Measurements from ENCODE around the gene RSPRY1. TPM values are rescaled to one million over a fixed set of nuclear protein-coding genes. Genes with fewer than 3 reads are reported as not detected.

RSPRY1 gene
- total RNA-seq, 1 experiment from 2014 or later: 31.0 TPM

DNA sequence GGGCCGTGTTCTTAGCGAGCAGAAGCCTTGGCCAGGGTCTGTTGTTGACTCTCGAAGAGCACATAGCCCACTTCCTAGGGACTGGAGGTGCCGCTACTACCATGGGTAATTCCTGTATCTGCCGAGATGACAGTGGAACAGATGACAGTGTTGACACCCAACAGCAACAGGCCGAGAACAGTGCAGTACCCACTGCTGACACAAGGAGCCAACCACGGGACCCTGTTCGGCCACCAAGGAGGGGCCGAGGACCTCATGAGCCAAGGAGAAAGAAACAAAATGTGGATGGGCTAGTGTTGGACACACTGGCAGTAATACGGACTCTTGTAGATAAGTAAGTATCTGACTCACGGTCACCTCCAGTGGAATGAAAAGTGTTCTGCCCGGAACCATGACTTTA lies 18.5 kb downstream of the RSPRY1 start:
- DNase-seq: peak; percentile 53
- Histone ChIP-seq H3K36me3 (replicated peaks; ENCODE audit: control insufficient read depth, insufficient read depth, low read length) (peaks cover 15% of the 10 kb centered on the region), H3K4me3 (ENCODE audit: insufficient read depth, low read depth, low read length) (no peak overlapping the region), H3K27me3 (ENCODE audit: control insufficient read depth, insufficient read depth, low read length) (no peaks in the 10 kb centered on the region)

DNA sequence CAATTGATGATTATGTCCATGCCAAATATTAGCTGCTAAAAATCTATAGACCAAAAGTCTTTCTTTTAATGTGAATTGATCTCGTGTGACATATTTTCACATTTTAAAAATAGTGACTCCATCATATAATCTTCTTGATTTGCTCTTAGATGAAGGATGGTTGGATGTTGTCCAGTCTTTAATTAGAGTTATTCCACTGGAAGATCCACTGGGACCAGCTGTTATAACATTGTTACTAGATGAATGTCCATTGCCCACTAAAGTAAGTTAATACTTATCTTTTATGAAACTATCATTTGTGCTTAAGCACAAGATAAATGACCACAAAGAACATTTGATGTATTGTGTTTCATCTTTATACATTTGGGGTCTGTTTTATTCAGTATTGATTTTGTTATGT lies 22.8 kb downstream of the RSPRY1 start:
- DNase-seq: no peak
- Histone ChIP-seq H3K27me3 (ENCODE audit: control insufficient read depth, insufficient read depth, low read length) (no peaks in the 10 kb centered on the region), H3K36me3 (replicated peaks; ENCODE audit: control insufficient read depth, insufficient read depth, low read length) (peaks cover 20% of the 10 kb centered on the region), H3K4me3 (ENCODE audit: insufficient read depth, low read depth, low read length) (no peak overlapping the region)

DNA sequence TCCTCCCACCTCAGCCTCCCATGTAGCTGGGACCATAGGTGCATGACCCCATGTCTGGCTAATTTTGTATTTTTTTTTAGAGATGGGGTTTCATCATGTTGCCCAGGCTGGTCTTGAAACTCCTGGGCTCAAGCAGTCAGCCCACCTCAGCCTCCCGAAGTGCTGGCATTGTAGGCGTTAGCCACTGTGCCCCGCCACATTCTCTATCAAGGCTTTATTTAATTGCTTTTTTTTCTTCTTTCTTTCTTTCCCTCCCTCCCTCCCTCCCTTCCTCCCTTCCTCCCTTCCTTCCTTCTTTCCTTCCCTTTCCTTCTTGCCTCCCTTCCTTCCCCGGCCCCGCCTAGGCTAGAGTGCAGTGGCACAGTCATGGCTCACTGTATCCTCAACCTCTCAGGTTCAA lies 23.7 kb downstream of the RSPRY1 start:
- DNase-seq: no peak
- no peaks in the 10 kb centered on the region for H3K27me3 ChIP-seq (ENCODE audit: control insufficient read depth, insufficient read depth, low read length)
- peaks cover 21% of the 10 kb centered on the region for H3K36me3 ChIP-seq (replicated peaks; ENCODE audit: control insufficient read depth, insufficient read depth, low read length)
- H3K4me3 ChIP-seq (ENCODE audit: insufficient read depth, low read depth, low read length): no peak overlapping the region

DNA sequence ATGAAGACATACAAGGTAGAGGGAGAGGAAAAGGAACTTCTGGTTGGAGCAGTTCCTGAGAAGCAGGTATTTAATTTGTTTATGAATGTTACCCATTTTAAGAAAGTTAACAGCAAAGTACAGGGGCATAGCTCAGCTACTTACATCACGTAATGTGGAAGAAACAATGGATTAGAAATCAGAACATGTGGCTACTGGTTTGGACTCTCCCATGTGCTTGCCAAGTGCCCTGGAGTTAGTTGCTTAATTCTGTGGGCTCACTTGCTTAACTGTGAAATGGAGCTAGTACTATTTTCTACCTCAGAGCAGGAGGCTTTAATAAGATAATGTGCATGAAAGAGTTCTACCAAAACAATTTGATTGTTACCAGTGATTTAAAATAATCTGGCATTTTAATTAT lies 27.3 kb downstream of the RSPRY1 start:
- Histone ChIP-seq H3K27me3 (ENCODE audit: control insufficient read depth, insufficient read depth, low read length) (no peaks in the 10 kb centered on the region), H3K4me3 (ENCODE audit: insufficient read depth, low read depth, low read length) (no peak overlapping the region), H3K36me3 (replicated peaks; ENCODE audit: control insufficient read depth, insufficient read depth, low read length) (peaks cover 11% of the 10 kb centered on the region)
- DNase-seq: no peak

DNA sequence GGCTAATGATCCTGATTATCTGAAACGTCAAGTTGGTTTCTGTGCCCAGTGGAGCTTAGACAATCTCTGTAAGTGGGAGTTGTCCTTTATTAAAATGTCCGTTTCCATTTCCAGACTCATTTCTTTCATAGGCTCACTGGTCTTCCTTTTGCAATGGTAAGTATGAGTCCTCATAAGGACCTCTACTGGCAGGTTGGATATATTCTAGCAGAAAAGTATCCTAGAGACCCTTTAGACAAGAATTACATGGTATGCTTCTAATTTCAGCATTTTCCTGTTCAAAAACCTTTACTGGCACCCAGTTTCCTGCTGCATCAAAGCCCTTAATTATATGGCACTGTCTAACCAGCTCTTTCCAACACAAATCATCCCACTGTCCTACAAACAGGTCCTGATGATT lies 30.8 kb downstream of the RSPRY1 start:
- DNase-seq: no peak
- Histone ChIP-seq H3K4me3 (ENCODE audit: insufficient read depth, low read depth, low read length) (no peak overlapping the region), H3K27me3 (ENCODE audit: control insufficient read depth, insufficient read depth, low read length) (no peaks in the 10 kb centered on the region), H3K36me3 (replicated peaks; ENCODE audit: control insufficient read depth, insufficient read depth, low read length) (peaks cover 10% of the 10 kb centered on the region)

DNA sequence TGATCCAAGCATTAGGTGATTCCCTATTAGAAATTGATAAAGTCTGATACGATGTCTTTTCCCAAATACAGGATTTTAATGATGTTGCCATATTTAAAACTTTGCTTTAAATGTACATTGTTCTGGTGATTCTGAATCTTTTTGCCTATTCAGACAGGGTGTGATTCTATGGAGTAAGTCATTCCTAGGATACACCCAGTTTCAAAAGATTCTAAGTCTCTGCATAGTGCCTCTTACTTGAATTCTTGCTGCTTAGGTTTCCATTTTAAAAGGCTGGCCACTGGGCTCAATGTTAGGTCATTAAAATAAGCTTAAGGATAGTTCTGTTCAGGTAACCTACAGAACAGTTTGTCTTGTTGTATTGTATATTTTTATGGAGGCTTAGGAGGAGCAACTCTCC lies 36.9 kb downstream of the RSPRY1 start:
- H3K4me3 ChIP-seq (ENCODE audit: insufficient read depth, low read depth, low read length): no peak overlapping the region
- DNase-seq: no peak
- no peaks in the 10 kb centered on the region for H3K27me3 ChIP-seq (ENCODE audit: control insufficient read depth, insufficient read depth, low read length)
- peaks cover 11% of the 10 kb centered on the region for H3K36me3 ChIP-seq (replicated peaks; ENCODE audit: control insufficient read depth, insufficient read depth, low read length)

DNA sequence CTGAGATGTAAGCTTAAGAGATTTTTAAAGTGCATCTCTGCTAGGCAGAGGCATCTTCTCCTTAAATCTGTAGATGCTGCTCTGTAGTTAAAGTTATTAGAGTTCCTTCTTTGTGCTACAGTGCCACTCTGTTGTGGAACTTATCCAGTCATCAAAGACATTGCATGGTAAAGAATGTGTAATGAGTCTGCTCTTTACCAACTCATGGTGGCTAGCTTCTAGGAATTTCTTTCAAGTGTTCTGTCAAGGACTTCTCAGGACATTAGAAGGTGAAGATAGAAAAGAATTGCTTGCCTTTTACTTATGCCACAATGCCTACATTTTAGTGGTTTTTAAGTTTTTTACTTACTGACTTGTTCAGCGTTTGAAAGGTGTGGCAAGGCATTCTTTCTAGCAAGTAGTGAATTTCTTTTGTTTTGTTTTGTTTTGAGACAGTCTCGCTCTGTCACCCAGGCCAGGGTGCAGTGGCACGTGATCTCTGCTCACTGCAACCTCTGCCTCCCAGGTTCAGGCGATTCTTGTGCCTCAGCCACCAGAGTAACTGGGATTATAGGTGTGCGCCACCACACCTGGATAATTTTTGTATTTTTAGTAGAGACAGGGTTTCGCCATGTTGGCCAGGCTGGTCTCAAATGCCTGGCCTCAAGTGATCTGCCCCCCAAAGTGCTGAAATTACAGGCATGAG lies 38.7 kb downstream of the RSPRY1 start:
- Histone ChIP-seq H3K4me3 (ENCODE audit: insufficient read depth, low read depth, low read length) (no peak overlapping the region), H3K36me3 (replicated peaks; ENCODE audit: control insufficient read depth, insufficient read depth, low read length) (peaks cover 11% of the 10 kb centered on the region), H3K27me3 (ENCODE audit: control insufficient read depth, insufficient read depth, low read length) (no peaks in the 10 kb centered on the region)
- no peak for DNase-seq

DNA sequence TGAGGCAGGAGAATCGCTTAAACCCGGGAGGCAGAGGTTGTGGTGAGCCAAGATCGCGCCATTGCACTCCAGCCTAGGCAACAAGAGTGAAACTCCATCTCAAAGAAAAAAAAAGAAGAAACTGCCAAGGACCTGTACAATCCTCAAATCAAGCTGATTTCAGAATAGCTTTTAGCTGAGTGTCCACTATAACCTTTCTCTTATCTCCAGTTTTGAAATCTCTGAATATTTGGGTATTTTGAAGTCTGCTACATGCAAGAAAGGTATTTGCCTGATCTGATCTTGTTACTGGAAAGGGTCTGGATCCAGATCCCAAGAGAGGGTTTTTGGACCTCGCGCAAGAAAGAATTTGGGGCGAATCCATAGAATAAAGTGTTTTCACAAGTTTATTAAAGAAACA lies 39.8 kb downstream of the RSPRY1 start:
- no peak for DNase-seq
- Histone ChIP-seq H3K4me3 (ENCODE audit: insufficient read depth, low read depth, low read length) (no peak overlapping the region), H3K27me3 (ENCODE audit: control insufficient read depth, insufficient read depth, low read length) (no peaks in the 10 kb centered on the region), H3K36me3 (replicated peaks; ENCODE audit: control insufficient read depth, insufficient read depth, low read length) (peaks cover 11% of the 10 kb centered on the region)

DNA sequence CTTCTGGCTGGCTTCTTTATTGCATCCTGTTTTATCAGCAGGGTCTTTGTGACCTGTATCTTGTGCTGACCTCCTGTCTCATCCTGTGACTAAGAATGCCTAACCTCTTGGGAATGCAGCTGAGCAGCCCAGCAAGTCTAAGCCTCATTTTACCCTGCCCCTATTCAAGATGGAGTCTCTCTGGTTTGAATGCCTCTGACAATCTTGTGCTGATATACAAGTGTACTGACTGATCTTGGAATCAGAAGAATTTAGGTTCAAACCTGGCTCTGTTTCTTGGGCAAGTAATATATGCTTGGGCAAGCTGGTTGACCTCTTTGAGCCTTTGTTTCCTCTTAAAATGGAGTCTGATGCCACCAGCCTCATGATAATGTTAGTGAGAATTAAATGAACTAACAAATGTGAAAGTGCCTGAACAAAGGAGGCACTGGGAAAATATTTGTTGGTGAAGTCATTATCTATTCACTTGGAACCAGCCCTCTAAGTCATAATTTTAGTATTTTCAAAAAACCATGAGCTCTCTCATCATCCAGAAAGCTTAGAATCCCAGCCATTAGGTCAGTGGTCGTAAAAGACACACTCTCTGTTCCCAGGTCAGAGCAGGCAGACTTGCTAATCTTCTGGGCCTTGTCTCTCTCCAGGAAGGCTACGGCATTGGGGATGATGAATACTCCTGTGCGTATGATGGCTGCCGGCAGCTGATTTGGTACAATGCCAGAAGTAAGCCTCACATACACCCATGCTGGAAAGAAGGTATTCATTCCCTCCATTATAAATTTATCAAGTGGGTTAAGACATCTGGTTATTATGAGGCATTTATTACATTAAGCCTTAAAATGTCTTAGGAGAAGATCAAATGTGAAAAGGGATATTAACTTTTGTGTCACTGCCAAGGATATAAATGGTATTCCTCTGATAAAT lies 40.8 kb downstream of the RSPRY1 start:
- H3K4me3 ChIP-seq (ENCODE audit: insufficient read depth, low read depth, low read length): no peak overlapping the region
- H3K36me3 ChIP-seq (replicated peaks; ENCODE audit: control insufficient read depth, insufficient read depth, low read length): peaks cover 12% of the 10 kb centered on the region
- DNase-seq: no peak
- no peaks in the 10 kb centered on the region for H3K27me3 ChIP-seq (ENCODE audit: control insufficient read depth, insufficient read depth, low read length)

DNA sequence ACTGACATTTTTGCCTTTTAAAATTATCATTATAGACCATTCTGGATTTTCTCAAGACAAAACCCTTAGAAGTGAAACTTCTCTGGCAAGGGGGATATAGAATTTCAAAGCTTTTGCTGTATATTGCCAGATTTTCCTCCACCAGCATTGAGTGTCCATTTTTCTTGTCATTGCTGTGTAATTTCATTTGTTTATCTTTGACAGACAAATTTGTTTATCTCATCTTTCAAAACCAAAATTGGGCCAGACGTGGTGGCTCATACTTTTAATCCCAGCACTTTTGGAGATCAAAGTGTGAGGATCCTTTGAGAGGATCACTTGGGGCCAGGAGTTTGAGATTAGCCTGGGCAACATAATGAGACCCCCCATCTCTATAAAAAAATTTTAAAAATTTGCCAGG lies 43.0 kb downstream of the RSPRY1 start:
- no peak for DNase-seq
- Histone ChIP-seq H3K27me3 (ENCODE audit: control insufficient read depth, insufficient read depth, low read length) (no peaks in the 10 kb centered on the region), H3K36me3 (replicated peaks; ENCODE audit: control insufficient read depth, insufficient read depth, low read length) (peaks cover 15% of the 10 kb centered on the region), H3K4me3 (ENCODE audit: insufficient read depth, low read depth, low read length) (no peak overlapping the region)

DNA sequence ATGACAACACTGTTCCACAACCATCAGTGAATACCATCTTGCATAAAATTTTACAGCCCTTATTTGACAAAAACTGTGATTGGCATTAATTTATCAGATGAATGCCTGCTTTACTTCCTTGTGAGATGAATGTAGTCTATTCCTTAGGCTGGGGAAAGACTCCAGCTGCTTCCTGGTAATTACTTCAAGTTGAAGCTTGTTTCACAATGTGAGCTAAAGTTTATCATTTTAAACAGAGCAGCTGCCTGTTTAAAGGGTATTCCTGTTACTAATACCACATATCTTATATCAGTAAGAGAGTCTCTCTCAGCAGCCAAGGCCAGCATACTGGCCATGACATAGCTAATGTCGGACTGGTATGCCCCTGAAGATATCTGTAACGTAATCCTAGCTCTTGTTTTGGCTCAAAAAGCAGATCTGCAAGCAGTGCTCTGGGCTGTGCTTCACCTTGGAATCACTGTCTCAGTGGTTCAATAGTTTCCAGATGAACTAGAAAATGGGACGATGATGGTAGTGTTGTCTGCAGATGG lies 45.8 kb downstream of the RSPRY1 start:
- DNase-seq: no peak
- Histone ChIP-seq H3K27me3 (ENCODE audit: control insufficient read depth, insufficient read depth, low read length) (no peaks in the 10 kb centered on the region), H3K4me3 (ENCODE audit: insufficient read depth, low read depth, low read length) (no peak overlapping the region), H3K36me3 (replicated peaks; ENCODE audit: control insufficient read depth, insufficient read depth, low read length) (peaks cover 10% of the 10 kb centered on the region)

DNA sequence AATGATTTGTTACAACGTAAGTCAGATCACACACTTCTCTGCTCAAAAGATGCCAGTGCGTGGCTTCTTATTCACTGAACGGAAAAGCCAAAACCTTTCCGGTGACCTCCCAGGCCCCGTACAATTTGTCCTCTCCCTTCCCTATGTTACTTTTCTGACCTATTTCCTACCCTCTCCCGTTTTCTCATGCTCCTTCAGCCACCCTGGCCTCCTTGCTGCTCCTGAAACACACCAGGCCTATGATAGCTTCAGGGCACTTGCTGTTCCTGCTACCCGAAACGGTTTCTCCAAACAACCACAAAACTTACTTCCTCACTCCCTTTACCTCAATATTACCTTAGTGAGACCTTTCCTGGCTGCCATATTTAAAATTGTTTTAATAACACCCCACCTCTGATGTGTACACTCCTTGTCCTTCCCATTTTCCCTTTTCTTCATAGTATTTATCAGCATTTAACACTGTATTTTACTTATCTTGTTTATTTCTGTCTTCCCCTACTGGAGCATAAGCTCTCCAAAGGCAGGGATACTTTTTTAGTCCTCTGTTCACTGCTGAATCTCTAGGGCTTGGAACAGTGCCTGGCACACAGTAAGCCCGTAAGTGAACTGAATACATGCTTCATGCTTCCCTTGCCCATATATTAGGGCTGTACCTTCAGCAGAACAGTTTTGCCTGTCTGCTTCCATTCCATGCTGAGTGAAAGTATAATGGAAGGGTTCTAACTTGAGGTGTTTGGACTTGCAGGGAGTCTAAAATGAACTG lies 48.0 kb downstream of the RSPRY1 start:
- peaks cover 8% of the 10 kb centered on the region for H3K36me3 ChIP-seq (replicated peaks; ENCODE audit: control insufficient read depth, insufficient read depth, low read length)
- no peaks in the 10 kb centered on the region for H3K27me3 ChIP-seq (ENCODE audit: control insufficient read depth, insufficient read depth, low read length)
- H3K4me3 ChIP-seq (ENCODE audit: insufficient read depth, low read depth, low read length): no peak overlapping the region
- no peak for DNase-seq

DNA sequence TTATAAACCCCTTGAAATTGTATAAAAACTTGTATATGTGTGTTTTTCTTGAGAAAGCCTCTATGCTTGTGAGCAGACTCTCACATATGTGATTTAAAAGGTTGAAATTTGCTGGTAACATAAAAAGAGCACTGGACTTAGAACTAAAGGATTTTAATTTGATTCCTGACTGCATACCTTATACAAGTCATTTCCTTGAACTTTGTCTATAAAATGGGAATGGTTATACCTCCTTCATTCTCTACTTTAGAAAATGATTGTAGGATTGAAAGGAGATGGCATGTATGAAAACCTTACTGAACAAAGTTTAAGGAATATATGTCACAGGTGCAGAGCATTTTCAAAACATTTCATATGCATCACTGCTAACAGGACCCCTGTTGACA lies 48.6 kb downstream of the RSPRY1 start:
- H3K27me3 ChIP-seq (ENCODE audit: control insufficient read depth, insufficient read depth, low read length): no peaks in the 10 kb centered on the region
- no peak overlapping the region for H3K4me3 ChIP-seq (ENCODE audit: insufficient read depth, low read depth, low read length)
- DNase-seq: no peak
- peaks cover 9% of the 10 kb centered on the region for H3K36me3 ChIP-seq (replicated peaks; ENCODE audit: control insufficient read depth, insufficient read depth, low read length)

DNA sequence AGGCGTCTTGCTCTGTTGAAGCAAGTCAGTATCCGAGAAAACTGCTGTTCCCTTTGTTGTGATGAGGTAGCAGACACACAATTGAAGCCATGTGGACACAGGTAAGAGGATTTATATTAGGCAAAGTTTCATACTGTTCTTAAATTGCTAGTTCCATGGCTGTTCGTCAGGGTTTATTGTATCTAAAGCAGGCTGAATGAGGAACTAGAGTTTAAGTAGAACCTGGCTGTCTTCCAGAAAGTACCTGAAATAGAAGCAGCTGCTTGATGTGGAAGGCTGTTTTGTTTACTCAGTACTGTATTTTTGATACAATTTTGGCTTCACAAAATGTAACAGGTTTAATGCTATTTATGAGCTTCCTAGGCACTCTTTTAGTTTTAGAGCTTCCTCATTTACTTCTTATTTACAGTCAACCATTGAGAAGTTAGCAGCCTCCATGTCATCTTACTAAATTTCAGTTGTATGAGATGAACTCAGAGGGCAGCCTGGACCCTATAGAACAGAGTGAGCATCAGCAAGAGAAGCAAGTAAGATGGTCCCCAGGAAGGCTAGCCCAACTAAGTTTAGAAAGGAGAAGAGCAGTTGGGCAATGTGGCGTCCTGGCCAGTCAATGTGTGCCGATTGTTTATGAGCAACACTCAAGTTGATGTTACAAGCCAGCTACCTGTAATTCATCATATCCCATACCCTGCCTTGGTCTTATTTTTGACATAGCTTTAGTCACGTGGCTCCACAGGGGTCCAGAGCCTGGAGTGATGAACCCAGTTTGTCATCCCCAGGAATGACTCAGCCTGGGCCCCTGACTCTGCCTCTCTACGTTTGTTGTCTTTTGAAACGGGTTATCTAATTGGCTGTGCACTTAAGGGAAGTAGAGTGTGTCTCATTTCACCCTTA lies 49.2 kb downstream of the RSPRY1 start:
- Histone ChIP-seq H3K36me3 (replicated peaks; ENCODE audit: control insufficient read depth, insufficient read depth, low read length) (peaks cover 9% of the 10 kb centered on the region), H3K4me3 (ENCODE audit: insufficient read depth, low read depth, low read length) (no peak overlapping the region), H3K27me3 (ENCODE audit: control insufficient read depth, insufficient read depth, low read length) (no peaks in the 10 kb centered on the region)
- no peak for DNase-seq
